ENCODE data around the gene CECR2.

CECR2 gene

DNA sequence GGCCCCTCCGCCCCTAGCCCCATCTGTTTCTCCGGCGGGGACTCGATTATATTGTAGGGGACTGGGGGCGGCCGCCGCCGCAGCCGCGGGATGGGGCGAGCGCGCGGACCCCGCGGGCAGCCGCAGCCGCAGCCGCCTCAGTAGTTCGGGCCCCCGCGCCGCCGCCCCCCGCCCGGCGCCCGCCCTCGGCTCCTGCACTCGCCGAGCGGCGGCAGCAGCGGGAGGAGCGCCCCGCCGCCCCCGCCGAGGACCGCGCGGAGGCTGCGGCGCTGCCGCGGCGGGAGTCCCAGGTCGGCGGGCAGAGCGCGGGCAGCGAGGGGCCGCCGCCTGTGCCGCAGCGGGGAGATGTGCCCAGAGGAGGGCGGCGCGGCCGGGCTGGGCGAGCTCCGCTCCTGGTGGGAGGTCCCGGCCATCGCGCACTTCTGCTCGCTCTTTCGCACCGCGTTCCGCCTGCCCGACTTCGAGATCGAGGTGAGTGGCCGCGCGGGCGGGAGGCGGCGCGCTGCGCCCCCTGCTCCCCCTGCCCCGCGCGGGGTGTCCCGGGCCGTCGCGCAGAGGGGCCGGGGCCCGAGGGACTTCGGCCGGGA is at the start of gene CECR2:
Gene CECR2 (plus strand): TSS at position 22 of the 587 bp plus-strand sequence. CDS start 324 bp downstream, at position 346.
- in situ Hi-C loops (cut with MboI; ENCODE audit: low sequenced_read_pairs), result no loop called here

DNA sequence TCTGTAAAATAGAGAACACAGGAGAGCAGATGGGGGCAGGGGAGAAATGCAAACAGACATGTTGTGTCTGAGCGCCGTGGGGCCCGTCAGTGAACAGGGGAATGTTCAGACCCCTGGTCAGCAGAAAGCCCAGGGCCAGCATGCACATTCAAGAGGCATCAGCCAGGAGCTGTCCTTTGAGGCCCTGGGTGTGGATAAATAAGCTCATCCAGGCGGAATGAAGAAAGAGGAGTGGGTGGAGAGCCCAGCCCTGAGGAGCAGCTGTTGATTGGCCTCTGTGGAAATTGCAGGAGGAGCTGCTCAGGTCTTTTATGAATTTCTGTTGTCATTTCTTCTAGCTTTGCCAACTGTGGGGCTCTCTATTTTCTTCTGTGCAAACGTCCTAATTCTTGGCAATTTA is 49.7 kb upstream of the CECR2 start:
- in situ Hi-C loops (cut with MboI; ENCODE audit: low sequenced_read_pairs), result loop anchor here (25.0 kb wide), 1 partner anchor 93 kb away; no protein-coding TSS in a partner anchor

DNA sequence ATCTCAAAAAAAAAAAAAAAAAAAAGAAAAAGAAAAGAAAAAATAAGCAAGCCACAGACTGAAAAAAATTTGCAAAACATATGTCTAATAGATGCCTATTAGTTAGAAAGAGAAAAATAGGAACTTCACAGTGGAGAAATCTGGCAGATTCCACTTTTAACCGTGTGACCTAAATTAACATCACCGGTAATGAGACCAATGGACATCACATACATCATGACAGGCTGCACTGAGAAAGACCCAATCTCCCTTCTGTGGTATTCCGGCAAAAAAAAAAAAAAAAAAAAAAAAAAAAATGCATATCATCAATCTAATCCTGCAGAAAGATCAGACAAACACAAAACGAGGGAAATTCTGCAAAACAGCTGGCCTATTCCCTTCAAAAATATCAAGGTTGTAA is 46.7 kb upstream of the CECR2 start:
- in situ Hi-C loops (cut with MboI; ENCODE audit: low sequenced_read_pairs), result loop anchor here (25.0 kb wide), 1 partner anchor 90 kb away; no protein-coding TSS in a partner anchor

DNA sequence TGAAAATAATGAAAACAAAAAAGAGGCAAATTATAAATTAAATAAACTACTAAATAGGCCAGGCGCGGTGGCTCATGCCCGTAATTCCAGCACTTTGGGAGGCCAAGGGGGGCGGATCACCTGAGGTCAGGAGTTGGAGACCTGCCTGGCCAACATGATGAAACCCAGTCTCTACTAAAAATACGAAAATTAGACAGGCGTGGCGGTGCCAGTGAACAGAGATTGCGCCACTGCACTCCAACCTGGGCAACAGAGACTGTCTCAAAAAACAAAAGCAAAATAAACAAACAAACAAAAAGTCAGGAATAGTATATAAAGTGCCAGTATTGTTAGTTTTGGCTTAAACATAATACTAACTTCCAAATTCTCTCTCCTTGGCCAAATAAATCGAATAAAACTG is 37.6 kb upstream of the CECR2 start:
- in situ Hi-C loops (cut with MboI; ENCODE audit: low sequenced_read_pairs), result no loop called here

DNA sequence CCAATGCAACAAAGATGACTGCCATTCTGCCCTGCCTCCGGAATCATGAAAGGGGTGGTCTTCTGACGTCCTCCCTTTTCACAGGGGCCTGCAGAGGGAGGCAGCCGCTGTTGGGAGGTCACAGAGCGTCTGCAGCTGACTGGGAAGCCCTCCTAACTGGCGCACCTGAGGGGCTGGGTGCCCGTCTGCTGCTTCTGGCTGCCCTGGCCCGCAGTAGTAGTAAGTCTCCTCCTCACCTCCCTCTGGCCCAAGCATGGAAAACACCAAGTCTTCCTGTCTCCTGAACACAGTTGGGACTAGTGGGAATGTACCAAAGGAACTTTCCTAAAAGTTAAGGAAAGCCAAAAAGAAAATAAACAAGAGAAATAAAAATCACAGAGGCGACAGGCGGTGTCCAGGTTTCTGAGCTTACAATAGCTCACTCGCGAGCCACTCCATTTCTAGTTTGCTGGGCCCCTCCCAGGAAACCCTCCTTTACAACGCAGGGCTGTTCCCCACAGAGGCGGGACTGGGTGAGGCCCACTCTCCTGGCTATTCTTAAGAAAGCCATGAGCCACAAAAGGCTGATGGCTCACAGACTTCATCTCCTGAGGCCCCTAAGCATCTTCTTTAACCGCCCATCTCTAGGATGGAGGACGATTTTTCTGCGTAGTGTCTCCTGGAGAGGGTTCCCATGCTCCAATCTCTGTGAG is 37.0 kb upstream of the CECR2 start:
- in situ Hi-C loops (cut with MboI; ENCODE audit: low sequenced_read_pairs), result no loop called here

DNA sequence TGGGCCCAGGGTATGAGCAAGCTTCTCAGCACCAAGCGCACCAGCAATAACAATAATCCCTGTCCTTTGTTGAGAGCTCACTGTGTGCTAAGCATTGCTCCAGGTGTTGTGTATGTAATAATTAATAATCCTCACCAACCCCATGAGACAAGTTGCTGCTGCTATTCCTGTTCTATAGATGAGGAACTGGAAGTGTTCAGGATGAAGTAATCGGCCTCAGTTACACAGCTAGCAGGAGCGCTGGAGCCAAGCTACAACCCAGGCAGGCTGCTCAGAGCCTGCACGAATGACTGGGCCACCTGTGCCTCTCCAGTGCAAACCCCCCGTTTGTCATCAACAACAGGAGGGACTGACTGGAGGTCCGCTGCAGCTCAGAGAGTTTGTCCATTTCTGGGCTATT is 35.2 kb upstream of the CECR2 start:
- in situ Hi-C loops (cut with MboI; ENCODE audit: low sequenced_read_pairs), result no loop called here

DNA sequence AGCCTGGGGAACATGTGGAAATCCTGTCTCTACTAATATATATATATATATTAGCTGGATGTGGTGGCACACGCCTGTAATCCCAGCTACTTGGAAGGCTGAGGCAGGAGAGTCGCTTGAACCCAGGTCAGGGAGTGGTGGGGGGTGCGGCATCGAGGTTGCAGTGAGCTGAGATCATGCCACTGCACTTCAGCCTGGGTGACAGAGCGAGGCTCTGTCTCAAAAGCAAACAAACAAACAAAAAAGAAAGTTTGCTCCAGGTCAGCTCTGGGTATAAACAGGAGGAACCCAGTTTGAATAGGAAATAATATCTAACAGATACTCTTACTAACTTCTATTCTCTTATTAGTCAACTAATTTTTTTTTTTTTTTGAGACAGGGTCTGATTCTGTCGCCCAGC is 34.3 kb upstream of the CECR2 start:
- in situ Hi-C loops (cut with MboI; ENCODE audit: low sequenced_read_pairs), result no loop called here

DNA sequence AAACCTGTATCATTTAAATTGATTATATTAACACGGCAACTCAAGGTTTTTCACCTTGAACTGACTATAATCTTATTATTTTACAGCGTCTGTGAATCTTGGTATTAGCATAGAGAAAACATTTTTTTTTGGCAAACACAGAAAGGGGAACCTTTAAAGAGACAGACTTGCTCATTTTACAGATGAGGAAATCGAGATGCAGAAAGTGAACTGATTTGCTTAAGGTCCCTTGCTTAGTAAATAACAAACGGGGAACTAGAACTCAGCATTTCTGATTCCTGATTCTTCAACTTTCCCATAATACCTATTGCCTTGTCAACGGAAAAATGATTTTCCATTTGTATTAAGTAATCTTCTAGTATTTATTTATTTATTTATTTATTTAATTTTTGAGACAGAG is 33.2 kb upstream of the CECR2 start:
- in situ Hi-C loops (cut with MboI; ENCODE audit: low sequenced_read_pairs), result no loop called here

DNA sequence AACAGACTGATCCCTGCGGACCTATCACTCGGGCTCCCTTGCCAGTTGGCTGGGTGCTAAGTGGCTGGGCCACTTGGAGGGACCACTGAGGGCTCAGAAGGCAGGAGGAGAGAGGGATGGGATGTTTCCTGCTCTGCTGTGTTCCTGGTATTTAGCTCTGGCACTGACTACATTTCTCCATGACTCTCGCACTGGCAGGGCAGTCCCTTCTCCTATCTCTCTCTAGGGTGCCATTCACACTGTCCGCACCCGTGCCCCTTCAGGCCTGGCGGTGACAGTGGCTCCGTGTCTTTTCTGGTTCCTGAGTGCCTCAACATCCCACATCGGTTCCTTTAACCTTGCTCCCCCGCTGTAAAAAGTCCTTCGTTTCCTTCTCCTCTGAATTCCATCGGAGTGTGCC is 31.6 kb upstream of the CECR2 start:
- in situ Hi-C loops (cut with MboI; ENCODE audit: low sequenced_read_pairs), result no loop called here

DNA sequence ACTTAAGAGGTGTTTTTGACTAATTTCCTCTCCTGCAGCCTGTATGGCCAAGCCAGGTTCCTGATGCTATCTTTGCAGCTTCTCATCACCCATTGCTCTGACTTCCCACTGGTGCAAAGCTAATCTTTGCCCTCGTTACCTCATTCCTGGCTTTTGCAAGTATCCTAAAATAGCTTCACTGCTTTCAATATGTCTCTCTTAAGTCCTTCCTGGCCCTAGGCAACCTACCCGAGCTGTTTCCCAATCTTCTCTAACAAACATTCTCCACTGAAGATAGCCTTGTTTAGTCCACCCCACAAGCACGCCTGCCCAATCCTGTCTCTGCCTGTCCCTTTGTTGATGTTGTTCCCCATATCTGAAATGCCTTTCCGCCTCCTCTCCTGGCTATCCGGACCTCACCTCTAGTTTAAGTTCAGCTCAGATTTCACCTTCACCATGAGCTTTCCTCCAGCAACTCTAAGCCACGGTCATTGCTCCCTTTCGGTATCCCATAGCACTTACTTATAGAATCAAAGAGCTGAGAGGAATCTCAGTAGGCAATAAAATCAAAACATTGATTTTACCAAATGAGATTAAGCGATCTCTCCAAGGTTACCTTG is 30.1 kb upstream of the CECR2 start:
- in situ Hi-C loops (cut with MboI; ENCODE audit: low sequenced_read_pairs), result no loop called here

DNA sequence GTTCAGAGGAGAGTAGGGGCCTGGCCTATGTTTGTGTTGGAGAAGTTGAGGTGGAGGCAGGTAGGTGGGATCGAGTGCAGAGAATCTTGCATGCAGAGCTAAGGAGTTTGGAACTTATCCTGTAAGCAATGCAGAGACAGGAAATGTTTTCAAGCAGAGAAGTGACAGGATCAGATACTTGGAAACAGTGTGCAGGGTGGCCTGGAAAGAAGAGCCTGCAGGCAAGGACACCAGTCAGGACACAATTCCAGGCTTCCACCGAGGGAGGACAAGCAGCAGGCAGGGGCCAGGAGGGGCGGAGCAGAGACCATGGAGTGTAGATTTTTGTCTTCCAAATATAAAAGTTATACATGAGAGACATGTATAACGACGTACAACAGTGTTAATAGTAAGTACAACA is 26.9 kb upstream of the CECR2 start:
- in situ Hi-C loops (cut with MboI; ENCODE audit: low sequenced_read_pairs), result no loop called here

DNA sequence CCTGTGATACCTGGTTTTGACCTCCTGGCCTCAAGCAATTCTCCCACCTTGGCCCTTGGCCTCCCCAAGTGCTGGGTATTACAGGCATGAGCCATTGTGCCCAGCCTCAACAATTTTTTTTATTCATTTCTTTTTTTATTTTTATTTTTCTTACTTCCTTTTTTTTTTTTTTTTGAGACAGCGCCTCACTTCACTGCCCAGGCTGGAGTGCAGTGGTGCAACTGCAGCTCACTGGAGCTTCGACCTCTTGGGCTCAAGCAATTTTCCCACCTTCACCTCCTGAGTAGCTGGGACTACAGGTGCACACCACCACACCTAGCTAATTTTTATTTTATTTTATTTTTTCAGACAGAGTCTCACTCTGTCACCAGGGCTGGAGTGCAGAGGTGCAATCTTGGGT is 25.5 kb upstream of the CECR2 start:
- in situ Hi-C loops (cut with MboI; ENCODE audit: low sequenced_read_pairs), result no loop called here

DNA sequence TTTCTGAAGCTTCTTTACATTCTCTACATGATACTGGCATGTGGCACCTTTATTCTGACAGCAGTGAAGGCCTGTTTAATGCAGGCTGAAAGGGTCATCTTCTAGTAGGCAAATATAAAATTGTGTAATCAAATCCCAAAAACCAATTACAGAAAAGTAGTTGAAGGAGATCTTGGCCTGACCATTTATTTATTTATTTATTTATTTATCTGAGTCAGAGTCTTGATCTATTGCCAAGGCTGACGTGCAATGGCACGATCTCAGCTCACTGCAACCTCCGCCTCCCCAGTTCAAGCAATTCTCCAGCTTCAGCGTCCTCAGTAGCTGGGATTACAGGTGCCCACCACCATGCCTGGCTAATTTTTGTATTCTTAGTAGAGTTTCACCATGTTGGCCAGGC is 22.7 kb upstream of the CECR2 start:
- in situ Hi-C loops (cut with MboI; ENCODE audit: low sequenced_read_pairs), result no loop called here

DNA sequence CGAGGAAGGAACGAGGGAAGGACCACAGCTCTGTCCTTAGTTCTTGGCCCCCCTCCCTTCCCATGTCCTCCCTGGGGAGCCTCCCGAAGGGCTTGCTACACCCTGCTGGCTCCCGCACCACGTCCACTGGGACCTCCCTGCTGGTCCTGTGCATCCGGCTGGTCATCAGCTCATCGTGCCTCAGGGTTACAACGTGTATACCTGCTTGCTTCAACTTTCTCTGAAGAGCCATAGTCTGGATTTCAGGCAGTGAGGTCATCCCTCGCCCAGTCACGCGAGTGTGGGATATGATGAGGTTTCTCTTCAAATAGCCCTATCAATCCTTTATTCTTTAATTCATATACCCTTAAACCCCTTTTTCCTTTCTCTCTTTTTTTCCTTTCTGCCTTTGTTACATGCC is 21.5 kb upstream of the CECR2 start:
- in situ Hi-C loops (cut with MboI; ENCODE audit: low sequenced_read_pairs), result no loop called here

DNA sequence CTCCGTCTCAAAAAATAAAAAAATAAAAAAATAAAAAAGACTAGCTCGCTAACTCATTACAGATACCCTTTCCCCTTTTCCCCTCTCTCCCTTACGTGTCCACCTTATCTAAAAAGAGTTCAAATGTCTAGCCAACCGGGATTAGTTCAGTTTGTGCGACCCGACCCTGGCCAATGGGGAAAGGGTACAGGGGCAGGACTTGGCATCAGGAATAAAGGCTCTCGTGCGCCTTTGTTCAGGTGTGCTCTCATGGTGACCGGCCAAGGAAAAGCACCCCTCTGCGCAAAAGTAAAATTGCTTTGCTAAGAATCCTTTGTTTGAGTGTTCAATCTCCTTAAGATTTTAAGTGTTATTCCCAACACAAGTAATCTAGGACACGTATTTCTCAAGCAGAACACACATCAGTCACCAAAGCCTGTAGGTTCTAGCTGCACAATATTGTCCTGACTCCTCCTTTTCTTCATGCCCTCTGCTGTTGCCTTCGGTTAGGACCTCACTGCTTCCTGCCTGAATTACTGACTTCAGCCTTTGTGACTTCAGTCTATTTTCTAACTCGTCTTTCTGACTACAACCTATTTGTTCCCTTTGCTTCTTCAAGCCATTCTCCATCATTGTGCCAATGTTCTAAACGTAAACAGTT is 20.7 kb upstream of the CECR2 start:
- in situ Hi-C loops (cut with MboI; ENCODE audit: low sequenced_read_pairs), result no loop called here

DNA sequence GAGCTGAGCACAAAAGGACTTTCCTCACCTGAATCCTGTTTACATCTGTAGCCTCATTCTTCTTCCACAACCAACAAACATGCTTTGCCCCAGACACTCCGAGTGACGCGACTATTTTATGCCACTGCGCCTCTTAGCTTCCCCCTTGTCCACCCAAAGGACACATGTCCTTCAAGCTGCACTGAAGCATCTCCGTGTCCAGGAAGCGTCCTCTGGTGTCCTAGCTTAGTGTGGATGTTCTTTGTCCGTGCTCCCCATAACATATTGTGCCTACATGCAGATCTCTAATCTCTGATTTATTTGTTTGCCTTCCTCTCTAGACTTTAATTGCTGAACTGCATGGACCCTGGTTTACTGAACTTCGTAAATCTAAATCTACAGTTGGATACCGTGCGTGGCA is 20.1 kb upstream of the CECR2 start:
- in situ Hi-C loops (cut with MboI; ENCODE audit: low sequenced_read_pairs), result no loop called here

DNA sequence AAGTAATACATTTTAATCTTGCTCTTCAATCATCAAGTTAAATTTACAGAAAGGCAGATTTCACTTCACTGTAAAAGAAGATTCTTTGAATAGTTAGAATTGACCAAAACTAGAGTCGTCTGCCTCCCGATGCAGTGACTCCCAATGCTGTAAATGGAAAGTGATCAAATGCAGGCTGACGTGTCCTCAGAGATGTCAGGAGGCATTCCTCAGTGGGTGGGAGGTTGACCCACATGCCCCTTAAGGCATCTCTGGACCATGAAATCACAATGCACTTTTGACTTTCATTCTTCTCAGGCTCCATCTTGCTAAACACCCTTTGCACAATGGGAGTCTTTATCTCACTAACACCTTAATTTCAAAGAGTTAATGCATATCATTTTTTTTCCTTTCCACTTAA is 19.0 kb upstream of the CECR2 start:
- in situ Hi-C loops (cut with MboI; ENCODE audit: low sequenced_read_pairs), result no loop called here

DNA sequence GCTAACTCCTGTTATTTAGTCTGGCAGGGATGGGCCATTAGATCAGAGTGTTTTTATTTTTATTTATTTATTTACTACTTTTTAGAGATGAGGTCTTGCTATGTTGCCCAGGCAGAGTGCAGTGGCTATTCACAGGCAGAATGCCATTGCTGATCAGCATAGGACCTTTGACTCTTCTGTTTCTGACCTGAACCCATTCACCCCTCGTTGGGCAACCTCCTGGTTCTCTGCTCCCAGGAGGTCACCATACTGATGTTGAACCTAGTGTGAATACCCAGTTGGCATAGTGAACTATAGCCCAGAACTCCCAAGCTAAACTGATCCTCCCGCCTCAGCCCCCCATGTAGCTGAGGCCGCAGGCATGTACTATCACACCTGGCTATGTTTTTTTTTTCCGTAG is 16.5 kb upstream of the CECR2 start:
- in situ Hi-C loops (cut with MboI; ENCODE audit: low sequenced_read_pairs), result no loop called here

DNA sequence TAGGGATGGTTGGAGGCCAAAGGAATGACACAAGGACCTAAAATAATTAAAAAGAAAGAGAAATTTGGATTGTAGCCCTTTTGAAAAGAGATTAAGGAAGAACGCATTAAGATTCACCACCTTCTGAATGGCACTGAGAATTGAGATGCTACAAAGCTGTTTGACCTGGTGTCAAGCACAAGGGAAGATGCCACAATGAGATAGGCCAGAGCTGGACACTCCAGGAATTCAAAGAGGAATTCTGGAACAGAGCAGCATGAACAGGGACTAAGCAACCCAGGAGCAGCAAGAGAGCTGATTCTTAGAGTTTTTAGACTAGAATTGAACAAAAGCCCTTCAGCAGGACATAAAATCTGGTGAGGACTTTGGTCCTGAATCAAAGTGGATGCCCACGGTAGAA is 11.6 kb upstream of the CECR2 start:
- in situ Hi-C loops (cut with MboI; ENCODE audit: low sequenced_read_pairs), result no loop called here

DNA sequence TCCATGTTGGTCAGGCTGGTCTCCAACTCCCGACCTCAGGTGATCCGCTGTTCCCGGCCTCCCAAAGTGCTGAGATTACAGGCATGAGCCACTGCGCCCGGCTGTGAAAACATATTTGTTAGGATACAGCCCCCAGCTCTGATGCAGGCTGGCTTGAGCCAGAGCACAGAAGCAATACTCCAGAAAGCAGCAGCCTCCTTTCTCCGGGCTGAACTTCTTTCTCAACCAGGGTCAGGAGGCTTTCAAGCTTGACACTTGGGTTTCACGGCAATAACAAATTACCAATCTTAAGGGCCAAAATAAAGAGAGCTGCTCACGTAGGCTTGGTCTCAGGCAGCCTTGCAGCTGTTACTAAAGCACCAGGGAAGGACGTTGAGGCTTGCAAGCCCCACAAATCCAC is 10.8 kb upstream of the CECR2 start:
- in situ Hi-C loops (cut with MboI; ENCODE audit: low sequenced_read_pairs), result no loop called here

DNA sequence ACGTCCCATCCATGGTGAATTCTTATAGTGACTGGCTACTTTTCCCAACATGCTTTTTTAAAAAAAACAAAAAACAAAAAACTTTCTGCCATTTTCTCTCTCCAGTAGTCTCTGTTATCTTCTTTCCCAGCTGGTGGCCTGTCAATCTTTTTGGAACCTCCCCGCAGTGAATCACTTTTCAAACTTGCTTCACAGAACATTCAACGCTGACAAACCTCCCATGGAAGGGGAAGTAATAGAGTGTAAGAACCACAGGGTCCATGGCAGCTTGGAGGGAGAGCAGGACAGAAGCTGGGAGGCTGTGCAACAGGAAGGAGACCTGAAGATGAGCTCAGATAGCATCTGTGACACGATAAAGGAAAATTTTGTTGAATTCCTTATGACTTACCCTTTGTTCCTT is 9.8 kb upstream of the CECR2 start:
- in situ Hi-C loops (cut with MboI; ENCODE audit: low sequenced_read_pairs), result no loop called here

DNA sequence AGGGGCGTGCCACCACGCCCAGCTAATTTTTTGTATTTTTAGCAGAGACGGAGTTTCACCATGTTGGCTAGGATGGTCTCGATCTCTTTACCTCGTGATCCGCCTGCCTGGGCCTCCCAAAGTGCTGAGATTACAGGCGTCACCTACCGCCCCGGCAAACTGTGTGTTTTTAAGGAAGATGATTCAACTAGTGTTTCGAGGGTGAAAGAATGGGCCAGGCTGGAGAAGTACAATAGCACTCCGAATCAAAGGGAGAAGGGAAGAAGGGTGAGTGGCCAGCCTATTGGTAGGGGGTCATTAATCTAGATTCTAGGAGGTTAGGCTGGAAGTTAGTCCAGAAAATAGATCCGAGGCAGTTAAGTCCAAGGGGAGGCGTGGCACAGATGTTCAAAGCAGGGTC is 2.9 kb upstream of the CECR2 start:
- in situ Hi-C loops (cut with MboI; ENCODE audit: low sequenced_read_pairs), result no loop called here

Measured in HL-60/S4 treated with retinoic acid at 250 ng/mL for 4 days and 3 days (cell line).